WTC11 (cell line): ENCODE results near the gene JMY.

Experiments used
- ATF6 ChIP-seq: sonication (generic); formaldehyde crosslinking; IDR thresholded peaks from 2 replicates; pipeline ENCODE4 v1.8.1; 2023; ENCODE audit warnings: mild to moderate bottlenecking, missing genetic modification reagents
- CTCF ChIP-seq: fragments of 200-600 bp; IDR thresholded peaks from 2 replicates; pipeline ENCODE4 v1.8.0; 2022; ENCODE audit warnings: antibody characterized with exemption
- ESRRA ChIP-seq: sonication (generic); formaldehyde crosslinking; IDR thresholded peaks from 2 replicates; pipeline ENCODE4 v1.8.1; 2022; ENCODE audit warnings: mild to moderate bottlenecking, missing genetic modification reagents, borderline replicate concordance
- FOXK1 ChIP-seq: sonication (generic); formaldehyde crosslinking; IDR thresholded peaks from 2 replicates; pipeline ENCODE4 v1.8.0; 2022; ENCODE audit warnings: mild to moderate bottlenecking, moderate library complexity, missing genetic modification reagents
- MAX ChIP-seq: sonication (generic); formaldehyde crosslinking; IDR thresholded peaks from 2 replicates; pipeline ENCODE4 v1.8.0; 2022; ENCODE audit warnings: mild to moderate bottlenecking, missing genetic modification reagents
- PRRX2 ChIP-seq: fragments of 250-450 bp; sonication (Bioruptor Pico); IDR thresholded peaks from 2 replicates; pipeline ENCODE4 v1.8.0; 2021; ENCODE audit warnings: mild to moderate bottlenecking
- SP1 ChIP-seq: sonication (generic); formaldehyde crosslinking; conservative IDR thresholded peaks from 2 replicates; pipeline ENCODE4 v1.8.1; 2022; ENCODE audit warnings: missing genetic modification reagents
- USF2 ChIP-seq: sonication (generic); formaldehyde crosslinking; IDR thresholded peaks from 2 replicates; pipeline ENCODE4 v1.8.1; 2023; ENCODE audit warnings: mild to moderate bottlenecking, missing genetic modification reagents, moderate library complexity
- ZNF671 ChIP-seq: fragments of 250-450 bp; sonication (Bioruptor Pico); IDR thresholded peaks from 2 replicates; pipeline ENCODE4 v1.8.0; 2021; ENCODE audit warnings: mild to moderate bottlenecking

GRCh38 chr5:79297661-79298060, 61.7 kb downstream of the JMY start:
- TF ChIP-seq CTCF: no peak
- no peak for TF ChIP-seq MAX
- no peak for TF ChIP-seq ZNF671
- no peak for TF ChIP-seq FOXK1 (CRISPR knock-in tag)
- TF ChIP-seq USF2 (CRISPR knock-in tag): no peak
- no peak for TF ChIP-seq ESRRA (CRISPR knock-in tag)
- no peak for TF ChIP-seq SP1 (CRISPR knock-in tag)
- no peak for TF ChIP-seq ATF6
- no peak for TF ChIP-seq PRRX2 (CRISPR knock-in tag)
